ENCODE data around the gene CDY2A.
"Not testable (repeated sequence)": the region's sequence is repeated elsewhere in the genome, so short reads cannot be mapped to it uniquely, and the experiment has no call there.

Gene CDY2A

DNA sequence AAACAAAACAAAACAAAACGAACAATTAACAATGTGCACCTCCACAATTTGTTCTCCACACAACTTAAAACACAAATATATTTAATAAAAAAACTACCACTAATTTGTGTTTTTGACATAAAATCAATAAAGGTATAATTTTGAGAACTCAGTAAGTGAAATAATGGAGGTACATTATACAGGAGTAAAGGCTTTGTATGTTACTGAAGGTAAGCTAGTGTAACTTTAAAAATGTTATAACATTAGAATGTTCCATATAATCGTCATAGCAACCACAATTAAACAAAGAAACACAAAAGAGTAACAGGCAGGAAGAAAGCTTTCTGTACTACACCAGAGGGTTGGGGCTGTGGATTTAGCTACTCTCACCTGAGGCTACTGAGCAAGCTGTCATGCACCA, at the start of gene CDY2A:
CDY2A (plus strand) TSS at position 301 of the 400 bp plus-strand sequence. CDS start 328 bp downstream, outside the sequence.
- not testable (repeated sequence) for DNase-seq

GRCh38 chrY:17997586-17997985, 28.0 kb upstream of the CDY2A start:
- DNase-seq = not testable (repeated sequence)

- not testable (repeated sequence) for DNase-seq
Measured at GRCh38 chrY:17998266-17998665, 27.3 kb upstream of the CDY2A start.

- not testable (repeated sequence) for DNase-seq
Measured at GRCh38 chrY:18023897-18024296, 1.7 kb upstream of the CDY2A start.

GRCh38 chrY:18028845-18029244, 3.3 kb downstream of the CDY2A start:
- DNase-seq = not testable (repeated sequence)

DNA sequence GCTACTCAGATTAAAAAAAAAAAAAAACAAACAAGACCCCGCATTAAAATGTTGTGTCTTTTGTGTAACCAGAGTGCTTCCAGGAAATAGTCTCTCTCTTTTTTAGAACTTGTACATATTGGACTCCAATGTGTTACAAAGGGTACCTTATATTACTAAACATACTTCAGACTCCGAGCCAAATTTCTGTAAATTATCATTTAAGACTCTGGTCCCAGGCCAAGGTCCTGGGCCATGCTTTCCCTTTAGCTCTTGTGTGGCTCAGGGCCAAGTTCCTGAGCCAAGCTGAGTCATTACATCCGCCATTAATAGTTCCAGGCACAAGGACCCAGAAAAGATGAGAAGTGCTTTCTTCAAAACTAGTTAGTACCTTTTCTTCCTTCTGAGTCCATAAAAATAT, 4.6 kb downstream of the CDY2A start:
- DNase-seq = not testable (repeated sequence)

- not testable (repeated sequence) for DNase-seq
Measured at GRCh38 chrY:18034100-18034814, 8.7 kb downstream of the CDY2A start.

DNA sequence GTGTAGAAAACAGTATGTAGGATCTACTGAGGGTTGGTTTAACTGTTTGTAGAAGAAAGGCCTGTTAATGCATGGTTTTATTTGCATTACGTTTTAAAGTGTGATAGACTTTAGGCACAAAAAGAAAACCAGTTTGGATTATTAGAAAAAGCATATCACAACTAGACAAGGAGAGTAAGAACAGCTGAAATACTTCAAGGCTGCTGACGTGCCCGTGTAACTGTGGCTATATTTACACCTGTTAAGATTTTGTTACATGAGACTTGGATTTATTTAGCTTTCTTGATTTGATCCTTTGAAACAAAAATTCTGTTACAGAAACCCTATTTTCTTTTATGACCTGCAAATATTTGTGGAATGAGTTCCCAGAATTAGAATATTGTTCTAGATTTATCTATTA, 9.3 kb downstream of the CDY2A start:
- DNase-seq = not testable (repeated sequence)

DNA sequence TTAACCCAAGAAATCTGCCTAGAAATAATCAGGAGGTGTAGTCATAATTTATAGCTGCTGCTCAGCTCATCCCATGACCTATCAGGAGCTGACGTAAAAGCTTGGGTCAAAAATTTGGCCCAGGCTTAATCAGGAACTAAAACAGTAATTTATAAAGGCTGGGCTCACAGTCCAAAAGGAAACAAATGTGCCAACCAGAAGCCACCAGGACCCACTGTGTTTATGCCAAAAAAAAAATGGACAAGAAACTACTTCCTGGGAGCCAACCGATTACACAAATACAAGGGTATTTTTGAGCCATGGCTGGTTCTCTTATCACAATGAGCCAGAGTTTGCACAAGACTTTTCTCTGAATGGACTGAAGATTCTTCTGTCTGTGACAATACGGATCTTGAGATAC, 19.4 kb downstream of the CDY2A start:
- not testable (repeated sequence) for DNase-seq

DNA sequence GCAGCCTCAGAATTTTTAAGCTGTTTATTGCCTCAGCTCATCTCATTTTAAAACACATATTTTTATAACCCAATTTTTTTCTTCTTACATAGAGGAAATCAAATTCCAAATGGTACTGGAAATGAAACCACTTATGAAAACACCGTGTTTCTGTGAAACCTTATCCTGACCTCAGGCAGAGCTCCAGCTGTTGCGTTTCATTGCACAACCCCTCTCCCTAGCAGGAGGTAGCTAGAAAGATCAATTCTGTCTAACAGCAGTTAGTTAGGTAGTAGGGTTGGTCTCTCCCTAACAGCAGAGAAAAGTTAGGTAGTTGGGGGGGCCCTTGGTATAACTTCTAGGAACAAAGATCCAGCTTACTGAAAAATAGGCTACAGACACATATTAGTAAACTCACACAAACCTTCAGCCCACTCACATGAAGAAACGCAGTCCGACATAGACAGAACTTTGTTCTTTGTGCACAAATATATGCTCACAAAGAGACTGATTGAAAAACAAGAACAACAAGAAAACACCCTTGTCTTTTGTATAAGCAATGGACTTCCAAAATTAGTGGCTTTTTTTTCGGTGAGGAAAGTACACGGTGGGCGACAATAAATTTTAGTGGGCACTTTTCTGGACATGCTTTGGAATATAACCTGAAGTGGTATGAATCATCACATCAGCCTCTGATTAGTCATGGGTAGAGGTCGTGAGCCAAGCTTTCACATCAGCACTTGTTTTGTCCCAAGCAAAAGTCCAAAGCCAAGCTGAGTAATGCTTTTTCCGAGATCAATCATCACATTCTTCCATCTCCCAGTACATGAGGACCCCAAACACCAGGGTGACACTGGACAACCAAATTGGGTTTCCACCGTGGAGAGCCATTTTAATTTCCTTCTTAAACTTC, 22.8 kb downstream of the CDY2A start:
- not testable (repeated sequence) for DNase-seq

DNA sequence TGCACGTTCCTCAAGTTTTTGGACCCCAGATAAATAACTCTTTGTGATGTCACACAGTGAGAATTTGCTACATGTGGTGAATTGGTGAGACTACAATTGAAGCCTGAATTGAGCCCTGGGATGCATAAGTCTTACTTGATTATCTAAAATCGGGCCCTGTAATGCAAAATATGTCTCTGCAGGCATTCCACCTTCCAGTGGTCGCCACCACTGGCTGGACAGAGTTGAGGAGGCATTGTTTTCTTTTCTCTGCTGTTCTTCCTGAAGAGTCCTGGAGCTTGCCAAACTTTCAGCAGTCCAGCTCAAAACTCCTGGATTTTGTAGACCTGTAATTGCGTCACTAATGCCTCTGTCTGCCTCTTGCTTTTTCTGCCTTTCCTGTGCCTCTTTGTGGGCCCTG, 23.5 kb downstream of the CDY2A start:
- not testable (repeated sequence) for DNase-seq

DNA sequence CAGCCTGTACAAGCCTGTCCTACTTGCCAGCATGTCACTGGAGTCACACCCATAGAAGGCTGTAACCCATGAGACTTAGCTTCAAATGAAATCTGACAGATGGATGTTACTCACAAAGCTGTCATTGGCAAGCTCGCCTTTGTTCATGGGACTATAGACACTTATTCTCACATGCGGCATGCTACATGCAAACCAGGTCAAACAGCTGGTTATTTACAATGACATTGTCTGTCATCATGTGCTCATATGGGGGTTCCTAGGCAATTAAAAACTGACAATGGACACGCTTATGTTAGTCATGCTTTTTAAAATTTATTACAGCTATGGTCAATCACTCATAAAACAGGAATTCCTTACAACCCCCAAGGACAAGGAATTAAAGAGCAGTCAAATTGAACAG, 30.9 kb downstream of the CDY2A start:
- DNase-seq = not testable (repeated sequence)

- not testable (repeated sequence) for DNase-seq
Measured at GRCh38 chrY:18073464-18073863, 47.9 kb downstream of the CDY2A start.

Data from COR-L47 (cell line).